Measurements from ENCODE around the gene ABCC4.

The ABCC4 gene

GRCh38 chr13:95145587-95145986 is 155.7 kb downstream of the ABCC4 start:
- H3K27me3 ChIP-seq: no peaks in the 10 kb centered on the region
- DNase-seq: no peak
- no peaks in the 10 kb centered on the region for H3K4me1 ChIP-seq
- H3K4me3 ChIP-seq (ENCODE audit: low read depth, low read length): no peak overlapping the region
- H3K9me3 ChIP-seq: no peaks in the 10 kb centered on the region; the same call in 1 of the 2 replicates
- TF ChIP-seq, protein P1, sequence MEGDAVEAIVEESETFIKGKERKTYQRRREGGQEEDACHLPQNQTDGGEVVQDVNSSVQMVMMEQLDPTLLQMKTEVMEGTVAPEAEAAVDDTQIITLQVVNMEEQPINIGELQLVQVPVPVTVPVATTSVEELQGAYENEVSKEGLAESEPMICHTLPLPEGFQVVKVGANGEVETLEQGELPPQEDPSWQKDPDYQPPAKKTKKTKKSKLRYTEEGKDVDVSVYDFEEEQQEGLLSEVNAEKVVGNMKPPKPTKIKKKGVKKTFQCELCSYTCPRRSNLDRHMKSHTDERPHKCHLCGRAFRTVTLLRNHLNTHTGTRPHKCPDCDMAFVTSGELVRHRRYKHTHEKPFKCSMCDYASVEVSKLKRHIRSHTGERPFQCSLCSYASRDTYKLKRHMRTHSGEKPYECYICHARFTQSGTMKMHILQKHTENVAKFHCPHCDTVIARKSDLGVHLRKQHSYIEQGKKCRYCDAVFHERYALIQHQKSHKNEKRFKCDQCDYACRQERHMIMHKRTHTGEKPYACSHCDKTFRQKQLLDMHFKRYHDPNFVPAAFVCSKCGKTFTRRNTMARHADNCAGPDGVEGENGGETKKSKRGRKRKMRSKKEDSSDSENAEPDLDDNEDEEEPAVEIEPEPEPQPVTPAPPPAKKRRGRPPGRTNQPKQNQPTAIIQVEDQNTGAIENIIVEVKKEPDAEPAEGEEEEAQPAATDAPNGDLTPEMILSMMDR (IDR thresholded peaks at IDR 0.05; ENCODE audit: low read depth, low read length): no peak
- no peaks in the 10 kb centered on the region for H3K36me3 ChIP-seq

DNA sequence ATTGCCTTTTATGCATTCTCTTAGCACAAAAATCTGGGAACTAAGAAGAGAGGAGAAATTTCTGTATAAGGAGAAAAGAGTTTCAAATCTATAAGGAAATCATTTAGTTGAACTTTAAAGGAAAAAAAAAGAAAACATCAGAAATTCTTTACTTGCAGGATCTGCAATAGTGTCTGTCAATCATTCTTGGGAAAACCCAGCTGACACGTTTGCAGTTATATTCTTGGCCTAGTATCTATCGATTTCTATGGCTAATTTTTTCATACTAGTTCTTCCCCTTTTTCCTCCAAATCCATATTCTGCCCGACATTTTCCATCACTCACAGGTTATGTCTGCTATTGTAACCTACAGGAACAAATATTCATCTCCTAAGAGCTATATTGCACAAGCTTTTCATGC is 160.7 kb downstream of the ABCC4 start:
- Histone ChIP-seq H3K4me3 (ENCODE audit: low read depth, low read length) (no peak overlapping the region), H3K27me3 (no peaks in the 10 kb centered on the region), H3K4me1 (no peaks in the 10 kb centered on the region), H3K36me3 (no peaks in the 10 kb centered on the region), H3K9me3 (no peaks in the 10 kb centered on the region)
- DNase-seq: no peak
- TF ChIP-seq, protein P1 (IDR thresholded peaks at IDR 0.05; ENCODE audit: low read depth, low read length): no peak

GRCh38 chr13:95138876-95139585 is 162.2 kb downstream of the ABCC4 start:
- Histone ChIP-seq H3K36me3 (no peaks in the 10 kb centered on the region), H3K4me3 (ENCODE audit: low read depth, low read length) (no peak overlapping the region), H3K27me3 (no peaks in the 10 kb centered on the region), H3K4me1 (no peaks in the 10 kb centered on the region), H3K9me3 (no peaks in the 10 kb centered on the region)
- TF ChIP-seq, protein P1 (IDR thresholded peaks at IDR 0.05; ENCODE audit: low read depth, low read length): no peak
- DNase-seq: no peak

DNA sequence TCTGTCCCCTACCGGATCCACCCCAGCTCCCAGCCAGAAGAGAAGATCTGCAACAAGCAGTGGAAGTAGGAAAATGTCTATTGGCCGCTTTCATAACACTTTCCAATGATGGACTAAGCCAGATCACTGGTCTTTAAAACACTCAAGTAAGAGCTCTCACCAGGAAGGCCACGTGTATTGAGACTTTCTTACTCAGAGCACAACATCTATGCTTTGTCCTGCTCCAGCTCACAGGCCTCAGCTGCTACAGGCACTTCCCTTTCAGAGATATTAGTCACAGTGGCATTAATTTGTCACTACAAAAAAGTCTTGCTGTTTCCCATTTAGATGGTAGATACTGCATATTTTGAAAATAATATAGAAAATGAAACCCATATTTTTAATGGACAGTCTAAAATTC is 164.2 kb downstream of the ABCC4 start:
- TF ChIP-seq, protein P1 (IDR thresholded peaks at IDR 0.05; ENCODE audit: low read depth, low read length): no peak
- no peak for DNase-seq
- no peak overlapping the region for H3K4me3 ChIP-seq (ENCODE audit: low read depth, low read length)
- no peaks in the 10 kb centered on the region for H3K4me1 ChIP-seq
- no peaks in the 10 kb centered on the region for H3K9me3 ChIP-seq
- no peaks in the 10 kb centered on the region for H3K36me3 ChIP-seq
- H3K27me3 ChIP-seq: no peaks in the 10 kb centered on the region

GRCh38 chr13:95136638-95137037 is 164.6 kb downstream of the ABCC4 start:
- Histone ChIP-seq H3K4me1 (no peaks in the 10 kb centered on the region), H3K9me3 (no peaks in the 10 kb centered on the region), H3K27me3 (no peaks in the 10 kb centered on the region), H3K36me3 (no peaks in the 10 kb centered on the region), H3K4me3 (ENCODE audit: low read depth, low read length) (no peak overlapping the region)
- TF ChIP-seq, protein P1 (IDR thresholded peaks at IDR 0.05; ENCODE audit: low read depth, low read length): no peak
- no peak for DNase-seq

- Histone ChIP-seq H3K27me3 (no peaks in the 10 kb centered on the region), H3K36me3 (no peaks in the 10 kb centered on the region), H3K4me1 (no peaks in the 10 kb centered on the region), H3K9me3 (no peaks in the 10 kb centered on the region), H3K4me3 (ENCODE audit: low read depth, low read length) (no peak overlapping the region)
- no peak for DNase-seq
- TF ChIP-seq, protein P1 (IDR thresholded peaks at IDR 0.05; ENCODE audit: low read depth, low read length): no peak
Measured at GRCh38 chr13:95133498-95133897, 167.8 kb downstream of the ABCC4 start.

Measured in BE2C (cell line).